H1 (cell line): ENCODE results near the gene OTOS. TPM values are rescaled to one million over a fixed set of nuclear protein-coding genes. Genes with fewer than 3 reads are reported as not detected.

Source experiments
- BCL11A ChIP-seq, 2 experiments: IDR thresholded peaks; one replicate each; pipeline ENCODE4 v1.6.1; 2011; ENCODE audit warnings: low read depth in 2 of 2, low read length in 2 of 2, mild to moderate bottlenecking in 2 of 2
- CBX8 ChIP-seq: fragments of 300-800, 300-1000 bp; sonication (generic); IDR thresholded peaks from 2 replicates; pipeline ENCODE4 v1.7.1; 2016; ENCODE audit warnings: low read depth, low read length, borderline replicate concordance
- EP300 ChIP-seq, 2 experiments: IDR thresholded peaks; 1 replicate in 1 of 2; 2 replicates in 1 of 2; pipeline ENCODE4 v1.6.1; 2011 to 2012; ENCODE audit warnings: low read depth in 2 of 2, low read length in 2 of 2, mild to moderate bottlenecking in 2 of 2, borderline replicate concordance in 1 of 2, inconsistent platforms in 1 of 2, moderate library complexity in 1 of 2
- EZH2 ChIP-seq: fragments of 200-600 bp; sonication (generic); IDR thresholded peaks from 2 replicates; pipeline ENCODE4 v1.7.1; 2012; ENCODE audit warnings: low read depth, mild to moderate bottlenecking, moderate library complexity, low read length, inconsistent platforms; ENCODE audit not compliant: severe bottlenecking
- FOSL1 ChIP-seq: IDR thresholded peaks from 2 replicates; pipeline ENCODE4 v1.6.1; 2011; ENCODE audit warnings: mild to moderate bottlenecking, low read depth, low read length, moderate library complexity; ENCODE audit not compliant: insufficient read depth
- GABPA ChIP-seq: IDR thresholded peaks from 2 replicates; pipeline ENCODE4 v1.6.1; 2011; ENCODE audit warnings: mild to moderate bottlenecking, low read length, moderate library complexity, borderline replicate concordance; ENCODE audit not compliant: insufficient read depth
- GTF2F1 ChIP-seq: IDR thresholded peaks from 2 replicates; pipeline ENCODE4 v1.6.1; 2012; ENCODE audit warnings: low read depth, low read length, improper control_type of control experiment, borderline replicate concordance
- KDM4A ChIP-seq: IDR thresholded peaks from one replicate; pipeline ENCODE4 v1.7.1; 2012; ENCODE audit warnings: low read depth, mild to moderate bottlenecking, moderate library complexity, low read length, inconsistent platforms; ENCODE audit not compliant: severe bottlenecking
- MAFK ChIP-seq: IDR thresholded peaks from 2 replicates; pipeline ENCODE4 v1.6.1; 2012; ENCODE audit warnings: low read depth, mild to moderate bottlenecking, improper control_type of control experiment, low read length
- RAD21 ChIP-seq, 2 experiments: IDR thresholded peaks in 1 of 2; conservative IDR thresholded peaks in 1 of 2; 2 replicates each; pipeline ENCODE4 v1.6.1; 2011; ENCODE audit warnings: low read depth in 2 of 2, low read length in 2 of 2, improper control_type of control experiment in 1 of 2, inconsistent platforms in 1 of 2, mild to moderate bottlenecking in 1 of 2, moderate library complexity in 1 of 2
- RBBP5 ChIP-seq: IDR thresholded peaks from 2 replicates; pipeline ENCODE4 v1.7.1; 2012; ENCODE audit warnings: low read depth, mild to moderate bottlenecking, inconsistent platforms, low read length, moderate library complexity, borderline replicate concordance
- SP1 ChIP-seq: IDR thresholded peaks from 2 replicates; pipeline ENCODE4 v1.6.1; 2011; ENCODE audit warnings: low read depth, low read length
- SP2 ChIP-seq: IDR thresholded peaks from 2 replicates; pipeline ENCODE4 v1.6.1; 2012; ENCODE audit warnings: mild to moderate bottlenecking, low read length, inconsistent platforms
- SRF ChIP-seq: IDR thresholded peaks from 2 replicates; pipeline ENCODE4 v1.6.1; 2011; ENCODE audit warnings: mild to moderate bottlenecking, low read depth, low read length, moderate library complexity
- SUZ12 ChIP-seq: fragments of 200-600 bp; sonication (generic); IDR thresholded peaks from 2 replicates; pipeline ENCODE4 v1.6.1; 2012; ENCODE audit warnings: mild to moderate bottlenecking, inconsistent platforms, low read length, moderate library complexity, mixed read lengths
- TAF1 ChIP-seq: IDR thresholded peaks from 2 replicates; pipeline ENCODE4 v1.6.1; 2011; ENCODE audit warnings: mild to moderate bottlenecking, low read depth, low read length
- TAF7 ChIP-seq: optimal IDR thresholded peaks from 2 replicates; pipeline ENCODE3; 2011; ENCODE audit warnings: low read depth, mild to moderate bottlenecking, inconsistent platforms, low read length, moderate library complexity, borderline replicate concordance
- TBP ChIP-seq: IDR thresholded peaks from 2 replicates; pipeline ENCODE4 v1.6.1; 2011; ENCODE audit warnings: low read depth, low read length, improper control_type of control experiment
- TEAD4 ChIP-seq: IDR thresholded peaks from 2 replicates; pipeline ENCODE4 v1.6.1; 2012; ENCODE audit warnings: low read depth, low read length, inconsistent platforms, mixed read lengths
- YY1 ChIP-seq: IDR thresholded peaks from 2 replicates; pipeline ENCODE4 v1.6.1; 2011; ENCODE audit warnings: low read depth, mild to moderate bottlenecking, low read length
- polyA plus RNA-seq, 7 experiments: library from polyadenylated mRNA; depleted of rRNA in 3 of 7; stranded (reverse) in 5 of 7; unstranded in 2 of 7; fragments of >200 nt in 5 of 7; fragments of 200-250 nt in 2 of 7; gene quantifications; 1 replicate in 5 of 7; 2 replicates in 1 of 7; 4 replicates in 1 of 7; pipeline versions ENCODE4 v1.2.1 to v1.2.3, GENCODE V29; 2011 to 2013; ENCODE audit warnings: missing spikeins in 2 of 7, mixed read lengths in 2 of 7
- total RNA-seq: library from RNA; stranded (reverse); fragmentation: NEBNext Ultra II Directional; extraction: Animal tissue kit (Norgen Biotek cat#: 25700); gene quantifications from 2 replicates; pipeline ENCODE4 v1.2.1, GENCODE V29; 2021
- TF ChIP-seq, protein P1 (sequence below): IDR thresholded peaks from 2 replicates; pipeline ENCODE4 v1.6.1; 2012; ENCODE audit warnings: inconsistent platforms
- TF ChIP-seq, protein P2 (sequence below): IDR thresholded peaks from 2 replicates; pipeline ENCODE4 v1.6.1; 2012; ENCODE audit warnings: low read length, inconsistent platforms

Gene OTOS
- total and polyA plus RNA-seq, 2 of the 8 experiments (the other 6 are each of a cell fraction or from before 2014, with no cell fraction given), result 0.17 TPM; not detected in 1

- TF ChIP-seq GTF2F1 (no peak), TEAD4 (no peak), SRF (no peak), MAFK (no peak), YY1 (peak; percentile 42; the same call in 1 of the 2 replicates), KDM4A (peak; percentile 64), CBX8 (no peak), SP1 (no peak), SUZ12 (no peak), TAF7 (peak; percentile 71), GABPA (peak; percentile 96), EZH2 (no peak), TBP (peak; percentile 74), TAF1 (peak; percentile 75), EP300 (IDR thresholded peaks at IDR 0.05; ENCODE audit: borderline replicate concordance in 1 of 2, low read depth in 2 of 2, low read length in 2 of 2) (peak in 1 of 2 experiments; percentile 88; a peak in 2 of 3 replicates), FOSL1 (no peak), BCL11A (IDR thresholded peaks at IDR 0.05; ENCODE audit: low read depth in 2 of 2, low read length in 2 of 2) (no peak), SP2 (peak; percentile 95), RBBP5 (peak; percentile 87), RAD21 (IDR thresholded peaks at IDR 0.05 in 1 of 2, conservative IDR thresholded peaks at IDR 0.05 in 1 of 2; ENCODE audit: low read depth in 2 of 2, low read length in 2 of 2) (peak in 1 of 2 experiments; percentile 2; a peak in 1 of 4 replicates)
- TF ChIP-seq, protein P1, sequence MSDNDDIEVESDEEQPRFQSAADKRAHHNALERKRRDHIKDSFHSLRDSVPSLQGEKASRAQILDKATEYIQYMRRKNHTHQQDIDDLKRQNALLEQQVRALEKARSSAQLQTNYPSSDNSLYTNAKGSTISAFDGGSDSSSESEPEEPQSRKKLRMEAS, result peak; percentile 52; the same call in 1 of the 2 replicates
- TF ChIP-seq, protein P2, sequence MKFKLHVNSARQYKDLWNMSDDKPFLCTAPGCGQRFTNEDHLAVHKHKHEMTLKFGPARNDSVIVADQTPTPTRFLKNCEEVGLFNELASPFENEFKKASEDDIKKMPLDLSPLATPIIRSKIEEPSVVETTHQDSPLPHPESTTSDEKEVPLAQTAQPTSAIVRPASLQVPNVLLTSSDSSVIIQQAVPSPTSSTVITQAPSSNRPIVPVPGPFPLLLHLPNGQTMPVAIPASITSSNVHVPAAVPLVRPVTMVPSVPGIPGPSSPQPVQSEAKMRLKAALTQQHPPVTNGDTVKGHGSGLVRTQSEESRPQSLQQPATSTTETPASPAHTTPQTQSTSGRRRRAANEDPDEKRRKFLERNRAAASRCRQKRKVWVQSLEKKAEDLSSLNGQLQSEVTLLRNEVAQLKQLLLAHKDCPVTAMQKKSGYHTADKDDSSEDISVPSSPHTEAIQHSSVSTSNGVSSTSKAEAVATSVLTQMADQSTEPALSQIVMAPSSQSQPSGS, result no peak
Observed at GRCh38 chr2:240136013-240136670, 4.3 kb downstream of the OTOS start, which contains the start of gene COPS9 (continued).
